Measurements from ENCODE around the gene SPG7. TPM values are rescaled to one million over a fixed set of nuclear protein-coding genes. Genes with fewer than 3 reads are reported as not detected.

Gene SPG7
- total RNA-seq, 1 donor from 2014 or later = 99.5 TPM

DNA sequence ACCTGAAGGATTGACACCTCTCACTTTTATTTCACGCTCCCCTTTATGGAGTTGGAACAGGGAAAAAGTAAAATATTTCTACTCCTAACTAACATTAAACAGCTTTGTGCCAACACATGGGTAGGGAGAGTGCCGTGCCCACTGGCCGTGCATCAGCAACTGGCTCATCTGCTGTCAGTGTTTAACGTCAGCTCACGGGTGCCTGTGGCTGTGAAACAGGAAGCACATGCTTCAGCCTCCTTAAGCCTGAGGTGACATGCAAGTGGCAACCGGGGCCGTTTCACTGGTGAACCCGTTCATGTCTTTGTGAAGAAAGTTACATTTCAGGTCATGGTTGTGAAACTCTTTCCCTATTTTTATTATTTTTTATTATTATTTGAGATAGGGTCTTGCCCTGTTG lies 3.2 kb downstream of the SPG7 start:
- no peak for DNase-seq (ENCODE audit: low read depth, low spot score)

DNA sequence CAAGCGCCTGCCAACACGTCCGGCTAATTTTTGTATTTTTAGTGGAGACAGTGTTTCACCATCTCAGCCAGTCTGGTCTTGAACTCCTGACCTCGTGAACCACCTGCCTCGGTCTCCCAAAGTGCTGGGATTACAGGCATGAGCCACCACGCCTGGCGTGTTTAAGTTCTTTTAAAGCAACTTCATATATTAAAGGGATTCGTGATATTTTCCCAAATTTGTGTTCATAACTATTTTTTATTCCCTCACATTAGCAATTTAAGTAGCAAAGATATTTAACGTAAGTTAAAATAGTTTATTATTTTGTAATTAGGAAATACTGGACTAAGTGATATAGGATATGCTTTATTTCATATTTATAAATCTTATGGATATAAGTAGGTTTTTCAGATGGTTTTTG lies 4.2 kb downstream of the SPG7 start:
- DNase-seq (ENCODE audit: low read depth, low spot score) = no peak

DNA sequence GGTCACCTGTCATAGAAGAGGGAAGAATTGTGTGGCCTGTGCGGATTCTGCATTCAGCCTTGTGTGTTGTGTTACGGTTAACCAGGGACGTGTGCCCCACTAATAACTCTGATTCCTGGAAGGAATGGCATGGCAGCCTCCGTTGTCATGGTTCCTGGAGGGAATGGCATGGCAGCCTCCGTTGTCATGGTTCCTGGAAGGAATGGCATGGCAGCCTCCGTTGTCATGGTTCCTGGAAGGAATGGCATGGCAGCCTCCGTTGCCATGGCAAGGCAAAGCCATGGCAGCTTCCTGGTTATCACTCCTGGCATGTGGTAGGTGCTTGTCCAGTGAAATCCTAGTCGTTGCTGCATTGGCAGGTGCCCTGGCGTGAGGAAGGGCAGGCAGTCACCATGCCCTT lies 8.9 kb downstream of the SPG7 start:
- no peak for DNase-seq (ENCODE audit: low read depth, low spot score)

DNA sequence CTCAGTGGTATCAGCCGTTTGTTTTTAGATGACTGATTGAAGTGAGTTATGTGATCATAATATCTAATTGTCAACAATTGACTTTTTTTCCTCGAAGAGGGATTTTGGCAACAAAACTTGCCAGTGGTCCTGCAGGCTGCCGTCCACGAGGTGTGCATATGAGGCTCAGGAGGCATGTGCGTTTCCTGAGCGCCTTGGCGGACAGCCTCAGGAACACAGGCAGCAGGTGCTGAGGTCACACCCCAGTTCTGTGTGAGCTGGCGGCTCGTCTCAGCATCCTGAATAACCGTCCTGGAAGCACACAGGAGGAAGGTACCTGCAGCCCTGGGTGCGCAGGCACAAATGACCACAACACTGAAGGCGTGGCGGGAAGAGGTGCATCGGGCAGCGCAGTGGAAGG lies 11.7 kb downstream of the SPG7 start:
- no peak for DNase-seq (ENCODE audit: low read depth, low spot score)

DNA sequence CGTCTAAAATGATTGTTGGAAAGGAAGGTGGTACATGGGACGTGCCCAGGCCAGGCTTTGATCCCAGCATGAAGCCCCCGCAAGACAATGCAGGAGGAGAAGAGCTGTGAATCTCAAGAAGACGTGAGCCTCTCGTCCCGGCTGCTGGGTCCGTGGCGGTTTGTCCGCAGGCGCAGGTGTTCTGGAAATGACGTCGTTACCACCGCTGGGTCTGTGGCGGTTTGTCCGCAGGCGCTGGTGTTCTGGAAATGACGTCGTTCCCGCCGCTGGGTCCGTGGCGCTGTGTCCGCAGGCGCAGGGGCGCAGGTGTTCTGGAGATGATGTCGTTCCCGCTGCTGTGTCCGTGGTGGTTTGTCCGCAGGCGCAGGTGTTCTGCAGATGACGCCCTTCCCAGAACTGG lies 14.1 kb downstream of the SPG7 start:
- no peak for DNase-seq (ENCODE audit: low read depth, low spot score)

DNA sequence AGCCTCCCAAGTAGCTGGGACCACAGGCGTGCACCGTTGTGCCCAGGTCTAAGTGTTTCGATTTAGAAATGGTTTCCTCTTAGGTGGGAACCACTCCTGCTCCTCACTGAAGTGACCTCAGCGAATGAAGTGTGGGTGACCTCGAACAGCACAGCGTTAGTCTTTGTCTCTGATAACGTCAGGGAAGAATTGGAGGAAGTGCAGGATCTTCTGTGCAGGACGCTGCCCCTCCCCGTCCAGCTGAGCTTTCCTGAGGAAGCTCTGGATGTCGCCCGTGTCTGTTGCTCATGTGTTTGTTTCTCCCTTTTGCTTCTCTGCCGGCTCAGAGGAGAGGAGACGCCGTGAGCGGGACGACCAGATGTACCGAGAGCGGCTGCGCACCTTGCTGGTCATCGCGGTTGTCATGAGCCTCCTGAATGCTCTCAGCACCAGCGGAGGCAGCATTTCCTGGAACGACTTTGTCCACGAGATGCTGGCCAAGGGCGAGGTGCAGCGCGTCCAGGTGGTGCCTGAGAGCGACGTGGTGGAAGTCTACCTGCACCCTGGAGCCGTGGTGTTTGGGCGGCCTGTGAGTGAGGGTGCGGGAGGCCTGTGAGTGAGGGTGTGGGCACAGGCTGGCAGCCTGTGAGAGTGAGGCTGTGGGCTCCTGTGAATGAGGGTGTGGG lies 15.6 kb downstream of the SPG7 start:
- DNase-seq (ENCODE audit: low read depth, low spot score) = peak; percentile 39

DNA sequence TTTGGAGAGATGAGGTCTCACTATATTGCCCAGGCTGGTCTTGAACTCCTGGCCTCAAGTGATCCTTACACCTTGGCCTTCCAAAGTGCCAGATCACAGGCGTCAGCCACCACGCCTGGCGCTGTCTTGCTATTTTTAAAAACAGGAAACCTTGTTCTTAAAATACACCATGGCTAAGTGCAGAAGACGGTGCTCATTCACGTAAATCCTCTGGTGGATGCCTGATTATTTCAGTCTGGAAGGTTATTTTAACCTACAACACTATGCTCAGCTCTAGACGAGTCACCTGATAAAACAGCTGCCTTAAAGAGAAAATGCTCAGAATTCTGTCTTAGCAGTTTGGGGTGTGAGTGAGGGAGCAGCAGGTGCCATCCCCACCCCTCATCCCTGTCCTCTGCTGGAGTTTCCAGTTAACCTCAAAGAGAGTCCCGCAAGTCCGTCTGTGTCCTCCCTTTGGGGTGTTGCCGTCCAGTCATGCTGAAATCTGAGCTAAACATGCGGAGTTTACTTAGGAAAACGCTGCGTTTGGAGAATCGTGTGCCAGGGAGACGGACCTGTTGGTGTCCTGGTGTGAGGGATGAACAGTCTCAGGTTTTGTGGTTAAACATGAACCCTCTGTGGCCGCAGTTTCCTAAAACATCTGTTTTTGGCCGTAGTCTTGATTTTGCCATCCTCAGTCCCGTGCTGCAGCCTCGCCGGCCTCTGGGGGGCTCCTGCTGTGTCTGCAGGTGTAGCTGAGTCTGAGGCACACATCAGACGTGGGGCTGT lies 17.1 kb downstream of the SPG7 start:
- DNase-seq (ENCODE audit: low read depth, low spot score) = no peak

DNA sequence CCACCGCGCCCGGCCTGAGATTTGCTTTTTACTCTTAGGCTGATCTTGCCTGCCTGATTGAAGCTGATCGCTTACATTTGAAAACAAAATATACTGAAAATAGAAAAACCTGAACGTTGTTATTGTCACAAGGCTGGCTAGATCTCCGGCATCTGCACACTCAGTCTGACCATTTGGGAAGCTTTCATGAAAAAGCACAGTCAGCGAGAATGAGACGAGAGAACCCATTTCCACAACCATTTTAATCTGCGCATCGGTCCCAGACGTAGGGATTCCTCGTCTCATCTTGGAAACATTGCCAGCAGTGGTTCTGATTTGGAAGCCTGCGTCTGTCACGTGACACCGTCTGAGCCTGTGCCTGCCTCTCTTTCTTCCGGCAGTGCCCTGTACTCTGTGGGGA lies 20.9 kb downstream of the SPG7 start:
- no peak for DNase-seq (ENCODE audit: low read depth, low spot score)

DNA sequence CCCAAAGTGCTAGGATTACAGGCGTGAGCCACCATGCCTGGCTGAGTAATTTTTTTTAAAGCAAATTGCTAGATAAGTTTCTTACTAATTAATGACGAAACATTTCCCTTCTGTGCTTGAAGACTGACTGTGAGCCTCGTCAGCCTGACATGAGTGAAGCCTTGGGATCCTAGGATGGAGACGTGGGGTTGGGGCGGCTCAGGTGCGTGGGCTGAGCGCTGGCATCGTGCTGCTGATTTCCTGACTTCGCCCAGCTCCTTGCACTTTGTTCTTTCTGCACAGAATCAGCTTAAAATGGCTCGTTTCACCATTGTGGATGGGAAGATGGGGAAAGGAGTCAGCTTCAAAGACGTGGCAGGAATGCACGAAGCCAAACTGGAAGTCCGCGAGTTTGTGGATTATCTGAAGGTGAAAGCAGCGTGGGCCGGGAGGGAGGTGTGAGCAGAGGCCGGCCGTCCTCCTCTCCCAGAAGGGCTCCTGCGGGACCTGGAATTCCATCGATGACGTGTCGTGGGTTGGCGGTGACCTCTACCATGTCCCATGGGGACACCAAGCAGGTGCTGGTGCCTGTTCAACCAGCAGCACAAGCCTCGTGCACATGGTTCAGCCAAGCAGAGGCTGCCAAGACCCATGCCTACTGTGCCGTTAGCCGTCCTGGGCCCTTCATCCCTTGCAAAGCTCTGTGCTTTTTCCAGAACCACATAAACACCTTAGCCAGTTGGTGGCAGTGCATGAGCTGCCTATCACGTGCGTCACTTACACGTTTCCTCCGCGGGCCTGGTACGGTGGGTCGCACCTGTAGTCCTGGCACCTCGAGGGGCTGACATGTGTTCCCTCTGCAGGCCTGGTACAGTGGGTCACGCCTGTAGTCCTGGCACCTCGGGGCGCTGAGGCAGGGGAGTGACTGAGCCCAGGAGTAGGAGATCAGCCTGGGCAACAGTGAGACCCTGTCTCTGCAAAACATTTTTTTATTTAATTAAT lies 22.5 kb downstream of the SPG7 start:
- no peak for DNase-seq (ENCODE audit: low read depth, low spot score)

DNA sequence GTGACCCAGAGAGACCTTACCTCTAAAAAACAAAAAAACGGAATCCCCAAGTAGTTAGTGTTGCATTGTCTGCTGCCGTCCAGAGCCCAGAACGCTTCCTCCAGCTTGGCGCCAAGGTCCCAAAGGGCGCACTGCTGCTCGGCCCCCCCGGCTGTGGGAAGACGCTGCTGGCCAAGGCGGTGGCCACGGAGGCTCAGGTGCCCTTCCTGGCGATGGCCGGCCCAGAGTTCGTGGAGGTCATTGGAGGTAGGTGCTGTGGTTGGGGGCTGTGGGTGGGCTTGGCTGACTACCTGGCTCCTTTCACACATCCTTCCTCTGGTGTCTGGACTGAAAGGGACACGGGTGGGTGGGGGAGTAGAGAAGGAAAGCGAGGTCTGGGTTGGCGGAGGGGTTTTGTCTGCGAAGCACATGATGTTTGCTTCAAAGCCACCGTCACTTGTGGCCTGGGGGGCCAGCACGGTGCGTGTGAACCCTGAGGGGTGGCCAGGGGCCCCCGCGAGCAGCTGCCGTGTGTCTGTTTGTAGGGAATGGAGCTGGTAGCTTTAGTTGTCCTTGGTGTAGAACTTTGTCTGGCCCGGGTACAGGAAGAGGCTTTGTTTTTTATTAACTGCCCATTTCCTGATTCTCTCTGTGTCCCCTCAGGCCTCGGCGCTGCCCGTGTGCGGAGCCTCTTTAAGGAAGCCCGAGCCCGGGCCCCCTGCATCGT lies 23.8 kb downstream of the SPG7 start:
- DNase-seq (ENCODE audit: low read depth, low spot score) = no peak

DNA sequence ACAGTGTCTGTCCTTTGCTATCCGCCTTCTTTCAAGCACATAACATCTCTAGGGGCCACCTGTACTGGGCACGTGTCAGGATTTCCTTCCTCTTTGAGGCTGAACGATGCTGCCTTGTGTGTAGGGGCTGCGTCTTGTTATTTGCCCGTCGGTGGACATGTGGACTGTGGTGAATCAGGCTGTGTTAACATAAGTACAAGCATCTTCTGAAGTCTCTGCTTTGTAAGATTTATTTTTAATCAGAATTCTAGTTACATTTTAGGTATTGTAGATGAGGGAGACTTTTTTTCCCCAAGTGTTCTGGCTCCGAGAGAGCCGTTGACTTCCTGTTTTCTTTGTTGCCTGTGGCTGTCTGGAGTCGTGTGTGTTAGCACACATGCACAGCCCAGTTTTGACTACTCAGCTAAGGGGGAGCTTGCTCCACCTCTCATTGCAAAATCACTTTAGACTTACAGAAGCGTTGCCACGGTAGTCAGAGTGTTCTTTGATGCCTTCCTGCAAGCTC lies 26.1 kb downstream of the SPG7 start:
- no peak for DNase-seq (ENCODE audit: low read depth, low spot score)

DNA sequence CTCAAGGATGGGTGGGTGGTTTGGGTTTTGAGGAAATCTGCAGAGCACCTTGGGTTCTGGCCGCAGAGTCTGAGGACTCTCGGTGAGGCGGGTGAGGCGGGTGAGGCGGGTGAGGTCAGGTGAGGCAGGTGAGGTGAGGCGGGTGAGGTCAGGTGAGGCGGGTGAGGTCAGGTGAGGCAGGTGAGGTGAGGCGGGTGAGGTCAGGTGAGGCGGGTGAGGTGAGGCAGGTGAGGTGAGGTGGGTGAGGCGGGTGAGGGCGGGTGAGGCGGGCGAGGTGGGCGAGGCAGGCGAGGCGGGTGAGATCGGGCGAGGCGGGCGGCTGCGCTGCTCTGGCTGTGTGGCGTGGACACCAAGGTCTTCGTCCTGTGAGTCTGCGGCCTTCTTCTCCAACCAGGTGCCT lies 28.2 kb downstream of the SPG7 start:
- DNase-seq (ENCODE audit: low read depth, low spot score) = no peak

DNA sequence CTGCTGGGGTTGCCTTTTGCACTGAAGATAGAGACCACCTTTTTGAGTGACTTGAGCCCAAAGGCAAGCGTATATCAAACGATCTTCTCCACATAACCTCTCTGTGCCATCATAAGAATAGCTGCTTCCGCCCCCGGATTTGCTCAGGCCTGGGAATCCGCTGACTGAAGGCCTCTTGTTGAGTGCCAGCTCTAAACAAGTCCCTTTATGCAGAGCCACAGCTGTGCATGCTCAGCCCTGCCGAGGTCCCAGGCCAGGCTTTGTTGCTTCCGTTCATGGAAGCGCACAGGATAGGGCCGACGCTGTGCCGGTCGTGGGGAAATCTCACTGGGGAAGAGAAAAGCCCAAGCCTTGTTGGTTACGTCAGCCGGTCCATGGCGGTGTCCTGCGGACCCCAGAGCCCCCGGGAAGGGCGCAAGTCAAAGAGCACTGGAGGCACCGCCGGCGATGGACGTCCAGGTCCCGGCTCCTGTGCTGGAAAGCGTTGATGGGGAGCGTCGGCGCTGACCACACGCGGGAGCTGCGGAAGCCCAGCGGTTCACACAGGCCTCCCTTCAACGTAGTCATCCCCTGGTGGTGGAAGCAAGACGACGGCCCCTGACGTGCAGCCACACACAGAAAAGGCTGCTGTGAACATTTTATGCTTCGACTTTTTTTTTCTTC lies 28.8 kb downstream of the SPG7 start:
- DNase-seq (ENCODE audit: low read depth, low spot score) = no peak

DNA sequence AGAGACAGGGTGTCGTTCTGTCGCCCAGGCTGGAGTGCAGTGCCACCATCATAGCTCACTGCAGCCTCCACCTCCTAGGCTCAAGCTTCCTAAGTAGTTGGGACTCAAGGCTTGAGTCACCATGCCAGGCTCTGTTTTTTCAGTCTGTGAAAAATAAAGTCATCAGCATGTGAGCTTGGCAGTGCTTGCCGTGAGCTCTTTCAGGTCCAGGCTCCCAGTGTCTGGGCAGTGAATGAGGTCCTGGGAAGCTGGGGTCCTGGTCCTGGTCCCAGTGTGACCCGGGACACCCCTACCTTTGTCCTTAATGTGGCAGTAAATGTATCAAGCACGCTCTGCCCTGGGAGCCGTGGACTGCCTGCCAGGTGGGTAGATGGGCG lies 29.3 kb downstream of the SPG7 start:
- DNase-seq (ENCODE audit: low read depth, low spot score) = no peak

DNA sequence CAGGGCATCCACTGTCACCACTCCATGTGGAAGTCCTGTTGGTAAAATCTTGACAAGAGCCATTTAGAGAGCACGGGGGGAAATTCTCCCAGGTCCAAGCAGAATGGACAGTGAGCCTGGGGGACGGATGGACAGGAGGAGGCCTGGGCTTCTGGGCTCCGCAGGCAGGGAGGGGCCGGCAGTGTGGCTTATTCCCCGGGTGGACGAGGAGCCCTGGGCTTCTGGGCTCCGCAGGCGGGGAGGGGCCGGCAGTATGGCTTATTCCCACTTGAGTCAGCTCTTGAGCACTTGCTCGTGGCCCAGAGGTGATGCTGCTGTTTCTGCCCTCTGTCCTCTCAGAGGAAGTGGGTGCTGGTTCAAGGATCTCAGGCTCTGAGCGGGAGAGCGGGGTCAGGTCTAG lies 30.1 kb downstream of the SPG7 start:
- no peak for DNase-seq (ENCODE audit: low read depth, low spot score)

DNA sequence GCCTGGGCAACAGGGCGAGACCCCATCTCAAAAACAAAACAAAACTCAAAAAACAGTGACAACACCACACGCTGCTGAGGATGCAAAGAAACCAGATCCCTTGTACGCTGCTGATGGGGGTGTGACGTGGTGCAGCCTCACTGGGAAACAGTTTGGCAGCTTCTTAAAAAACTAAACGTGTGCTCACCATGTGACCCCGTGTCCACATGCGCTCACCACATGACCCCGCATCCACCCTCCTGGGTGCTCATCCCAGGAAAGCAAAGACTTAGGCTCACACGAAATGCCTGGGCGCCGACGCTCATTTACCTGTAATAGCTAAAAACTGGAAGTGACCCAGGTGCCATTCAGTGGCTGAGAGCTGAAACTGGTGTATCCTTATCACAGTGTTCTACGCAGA lies 32.4 kb downstream of the SPG7 start:
- no peak for DNase-seq (ENCODE audit: low read depth, low spot score)

DNA sequence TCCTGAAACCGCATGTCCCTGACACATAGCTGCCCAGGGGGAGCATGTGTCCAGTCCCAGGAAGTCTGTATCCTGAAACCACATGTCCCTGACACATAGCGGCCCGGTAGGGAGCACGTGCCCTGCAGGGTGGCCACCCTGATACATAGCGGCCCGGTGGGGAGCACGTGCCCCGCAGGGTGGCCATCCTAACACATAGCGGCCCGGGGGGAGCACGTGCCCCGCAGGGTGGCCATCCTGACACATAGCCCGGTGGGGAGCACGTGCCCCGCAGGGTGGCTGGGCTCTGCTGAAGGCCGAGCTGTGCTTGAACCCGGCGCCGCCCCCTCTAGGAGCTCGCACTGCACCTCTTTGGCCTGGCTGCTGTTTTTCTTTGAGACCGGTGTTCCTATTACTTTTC lies 33.6 kb downstream of the SPG7 start:
- DNase-seq (ENCODE audit: low read depth, low spot score) = no peak

DNA sequence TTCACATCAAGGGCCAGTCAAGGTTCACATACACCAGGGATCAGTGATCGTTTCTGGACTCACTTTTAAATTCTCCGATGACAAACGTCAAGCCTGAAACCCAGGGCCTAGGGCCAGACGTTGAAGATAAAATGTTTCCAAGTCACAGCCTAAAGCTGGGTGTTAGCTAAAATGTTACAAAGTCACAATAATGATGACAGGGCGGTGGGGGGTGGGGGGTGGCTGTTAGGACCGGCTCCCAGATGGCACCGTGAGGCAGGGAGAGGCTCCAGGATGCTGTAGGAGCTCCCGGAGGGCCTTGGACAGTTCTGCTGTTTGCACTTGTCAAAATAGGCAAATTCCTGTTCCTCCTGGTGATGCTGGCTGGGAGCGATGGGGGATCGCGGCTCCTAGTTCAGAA lies 35.9 kb downstream of the SPG7 start:
- DNase-seq (ENCODE audit: low read depth, low spot score) = no peak

DNA sequence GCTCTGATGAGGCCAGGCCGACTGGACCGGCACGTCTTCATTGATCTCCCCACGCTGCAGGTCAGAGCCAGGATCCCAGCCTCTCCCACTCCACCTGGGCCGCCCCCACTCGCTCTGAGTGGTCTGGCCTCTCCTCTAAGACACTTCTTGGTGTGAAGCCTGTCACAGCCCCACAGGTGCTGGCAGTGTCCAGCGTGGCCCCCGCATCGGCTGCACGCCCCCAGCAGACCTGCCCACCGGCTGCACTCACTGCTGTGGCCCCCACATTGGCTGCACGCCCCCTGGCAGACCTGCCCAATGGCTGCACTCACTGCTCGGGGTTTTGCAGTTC lies 36.5 kb downstream of the SPG7 start:
- no peak for DNase-seq (ENCODE audit: low read depth, low spot score)

DNA sequence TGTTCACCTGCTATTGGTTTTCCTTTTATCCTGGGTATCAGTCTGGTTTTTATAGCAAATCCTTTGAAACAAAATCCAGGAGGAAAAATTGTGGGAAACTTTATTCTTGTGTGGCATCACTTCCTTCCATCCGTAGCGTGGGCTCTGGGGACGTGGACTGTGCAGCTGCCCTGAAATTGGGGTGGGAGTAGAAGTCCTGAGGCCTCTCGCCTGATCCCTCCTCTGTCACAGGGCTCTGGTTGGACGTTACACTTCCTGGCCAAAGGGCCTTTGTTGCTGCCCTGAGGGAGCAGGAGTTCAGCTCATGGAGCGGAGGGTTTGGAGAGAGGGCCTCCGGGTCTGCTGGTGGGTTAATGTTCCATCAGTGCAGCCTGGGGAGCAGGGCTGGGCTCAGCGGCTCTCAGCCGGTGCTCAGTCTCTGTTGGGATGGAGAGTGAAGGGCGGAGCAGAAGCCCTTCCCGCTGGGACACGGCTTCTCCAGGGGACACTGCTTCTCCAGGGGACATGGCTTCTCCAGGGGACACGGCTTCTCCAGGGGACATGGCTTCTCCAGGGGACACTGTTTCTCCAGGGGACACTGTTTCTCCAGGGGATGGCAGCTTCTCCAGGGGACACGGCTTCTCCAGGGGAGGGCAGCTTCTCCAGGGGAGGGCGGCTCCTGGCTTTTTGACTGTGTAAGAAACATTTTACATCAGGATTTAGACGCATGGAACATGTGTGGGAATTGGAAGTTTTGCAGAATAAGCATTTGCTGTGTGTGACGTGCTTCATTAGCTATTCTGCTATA lies 37.0 kb downstream of the SPG7 start:
- DNase-seq (ENCODE audit: low read depth, low spot score) = no peak
